ENCODE measurements around the gene MAGOH. TPM values are rescaled to one million over a fixed set of nuclear protein-coding genes. Genes with fewer than 3 reads are reported as not detected.

Gene MAGOH
- total RNA-seq, 1 donor from 2014 or later: 35.7 TPM

DNA sequence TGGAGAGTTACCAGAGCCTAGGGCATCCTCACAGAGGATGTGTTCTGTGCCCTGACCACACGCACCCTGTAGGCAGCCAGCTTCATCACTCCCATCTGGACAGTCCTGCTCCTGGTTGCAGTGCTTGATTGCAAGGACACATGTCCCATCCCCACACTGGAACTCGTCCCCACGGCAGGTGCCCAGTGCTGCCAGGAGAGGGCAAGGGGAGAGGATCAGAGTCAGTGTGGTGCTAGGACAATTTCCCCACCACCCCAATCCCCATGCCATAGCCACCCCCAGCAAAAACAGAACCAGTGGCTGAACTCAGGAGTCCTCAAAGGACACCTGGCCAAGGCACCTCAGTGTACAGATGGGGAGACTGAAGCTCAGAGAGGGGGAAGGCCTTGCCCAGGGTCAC is 37.2 kb upstream of the MAGOH start:
- Mint-ChIP-seq H3K36me3 (ENCODE audit: low read depth, unreplicated experiment) (peaks cover 25% of the 10 kb centered on the region), H3K27me3 (ENCODE audit: low read depth, unreplicated experiment) (no peaks in the 10 kb centered on the region), H3K4me3 (ENCODE audit: unreplicated experiment) (no peak overlapping the region), H3K9me3 (ENCODE audit: unreplicated experiment) (peaks cover 6% of the 10 kb centered on the region), H3K27ac (ENCODE audit: unreplicated experiment) (no peak overlapping the region), H3K4me1 (ENCODE audit: low read depth, unreplicated experiment) (peaks cover 6% of the 10 kb centered on the region)
- Histone ChIP-seq H3K4me2 (ENCODE audit: low read length) (no peak overlapping the region), H3K36me3 (ENCODE audit: insufficient read depth, low read length) (no peaks in the 10 kb centered on the region), H3K9ac (ENCODE audit: low read length) (no peak overlapping the region), H3K27ac (ENCODE audit: low read depth, low read length) (no peak overlapping the region), H3K27me3 (ENCODE audit: insufficient read depth, low read length) (no peaks in the 10 kb centered on the region), H3K79me2 (ENCODE audit: insufficient read depth, low read length) (no peaks in the 10 kb centered on the region), H4K20me1 (ENCODE audit: insufficient read depth, low read length) (peaks cover 3% of the 10 kb centered on the region), H2AFZ (ENCODE audit: low read depth, low read length) (no peak overlapping the region), H3K9me3 (ENCODE audit: insufficient read depth, low read depth, low read length) (no peaks in the 10 kb centered on the region), H3K4me1 (ENCODE audit: insufficient read depth, low read length) (peaks cover 3% of the 10 kb centered on the region), H3K4me3 (ENCODE audit: insufficient read depth, low read depth, low read length) (no peak overlapping the region)
- DNase-seq (ENCODE audit: low read depth) (no peak), FAIRE-seq (no peak)
- TF ChIP-seq, protein P1, sequence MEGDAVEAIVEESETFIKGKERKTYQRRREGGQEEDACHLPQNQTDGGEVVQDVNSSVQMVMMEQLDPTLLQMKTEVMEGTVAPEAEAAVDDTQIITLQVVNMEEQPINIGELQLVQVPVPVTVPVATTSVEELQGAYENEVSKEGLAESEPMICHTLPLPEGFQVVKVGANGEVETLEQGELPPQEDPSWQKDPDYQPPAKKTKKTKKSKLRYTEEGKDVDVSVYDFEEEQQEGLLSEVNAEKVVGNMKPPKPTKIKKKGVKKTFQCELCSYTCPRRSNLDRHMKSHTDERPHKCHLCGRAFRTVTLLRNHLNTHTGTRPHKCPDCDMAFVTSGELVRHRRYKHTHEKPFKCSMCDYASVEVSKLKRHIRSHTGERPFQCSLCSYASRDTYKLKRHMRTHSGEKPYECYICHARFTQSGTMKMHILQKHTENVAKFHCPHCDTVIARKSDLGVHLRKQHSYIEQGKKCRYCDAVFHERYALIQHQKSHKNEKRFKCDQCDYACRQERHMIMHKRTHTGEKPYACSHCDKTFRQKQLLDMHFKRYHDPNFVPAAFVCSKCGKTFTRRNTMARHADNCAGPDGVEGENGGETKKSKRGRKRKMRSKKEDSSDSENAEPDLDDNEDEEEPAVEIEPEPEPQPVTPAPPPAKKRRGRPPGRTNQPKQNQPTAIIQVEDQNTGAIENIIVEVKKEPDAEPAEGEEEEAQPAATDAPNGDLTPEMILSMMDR (IDR thresholded peaks at IDR 0.05; ENCODE audit: insufficient read depth, low read depth, low read length): no peak
- TF ChIP-seq EZH2 (IDR thresholded peaks at IDR 0.05; ENCODE audit: insufficient read depth, low read length): no peak

DNA sequence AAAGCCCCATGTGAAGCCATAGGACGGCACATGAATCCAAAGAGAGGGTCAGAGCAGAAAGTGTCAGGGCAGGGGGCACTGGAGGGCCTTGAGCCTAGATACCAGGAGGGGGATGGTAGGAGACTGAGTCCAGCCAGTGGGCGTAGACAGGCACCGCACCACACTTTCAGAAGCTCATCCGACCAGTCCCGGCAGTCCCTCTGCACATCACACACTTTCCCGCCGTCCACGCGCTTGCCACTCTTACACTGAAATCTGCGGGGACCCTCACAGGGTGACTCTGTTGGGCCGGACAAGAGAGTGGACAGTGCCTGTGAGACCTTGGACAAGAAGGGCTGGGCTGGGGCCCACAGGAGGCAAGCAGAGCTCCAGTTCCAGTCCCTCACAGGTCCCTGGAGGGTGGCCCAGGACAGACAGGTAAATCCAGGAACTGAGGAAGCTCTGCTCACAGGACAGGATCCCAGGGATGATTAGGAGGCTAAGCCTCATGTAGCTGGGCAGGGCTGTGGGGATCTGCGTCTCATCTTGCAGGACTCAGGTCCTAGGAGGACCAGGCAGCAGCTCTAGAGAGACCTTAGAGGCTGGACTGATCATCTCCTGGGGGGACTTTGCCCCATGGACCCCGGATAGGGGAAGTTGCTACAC is 36.3 kb upstream of the MAGOH start:
- Mint-ChIP-seq H3K4me1 (ENCODE audit: low read depth, unreplicated experiment) (peaks cover 6% of the 10 kb centered on the region), H3K4me3 (ENCODE audit: unreplicated experiment) (no peak overlapping the region), H3K9me3 (ENCODE audit: unreplicated experiment) (peaks cover 6% of the 10 kb centered on the region), H3K27ac (ENCODE audit: unreplicated experiment) (no peak overlapping the region), H3K27me3 (ENCODE audit: low read depth, unreplicated experiment) (no peaks in the 10 kb centered on the region), H3K36me3 (ENCODE audit: low read depth, unreplicated experiment) (peaks cover 28% of the 10 kb centered on the region)
- DNase-seq (ENCODE audit: low read depth): no peak
- H3K79me2 ChIP-seq (ENCODE audit: insufficient read depth, low read length): no peaks in the 10 kb centered on the region
- no peak overlapping the region for H3K4me3 ChIP-seq (ENCODE audit: insufficient read depth, low read depth, low read length)
- no peak for TF ChIP-seq EZH2 (IDR thresholded peaks at IDR 0.05; ENCODE audit: insufficient read depth, low read length)
- TF ChIP-seq, protein P1 (IDR thresholded peaks at IDR 0.05; ENCODE audit: insufficient read depth, low read depth, low read length): no peak
- H3K4me1 ChIP-seq (ENCODE audit: insufficient read depth, low read length): peaks cover 3% of the 10 kb centered on the region
- FAIRE-seq: no peak
- H3K4me2 ChIP-seq (ENCODE audit: low read length): no peak overlapping the region
- no peak overlapping the region for H2AFZ ChIP-seq (ENCODE audit: low read depth, low read length)
- H3K9ac ChIP-seq (ENCODE audit: low read length): no peak overlapping the region
- H3K9me3 ChIP-seq (ENCODE audit: insufficient read depth, low read depth, low read length): no peaks in the 10 kb centered on the region
- no peaks in the 10 kb centered on the region for H3K27me3 ChIP-seq (ENCODE audit: insufficient read depth, low read length)
- no peak overlapping the region for H3K27ac ChIP-seq (ENCODE audit: low read depth, low read length)
- no peaks in the 10 kb centered on the region for H3K36me3 ChIP-seq (ENCODE audit: insufficient read depth, low read length)
- H4K20me1 ChIP-seq (ENCODE audit: insufficient read depth, low read length): peaks cover 3% of the 10 kb centered on the region

DNA sequence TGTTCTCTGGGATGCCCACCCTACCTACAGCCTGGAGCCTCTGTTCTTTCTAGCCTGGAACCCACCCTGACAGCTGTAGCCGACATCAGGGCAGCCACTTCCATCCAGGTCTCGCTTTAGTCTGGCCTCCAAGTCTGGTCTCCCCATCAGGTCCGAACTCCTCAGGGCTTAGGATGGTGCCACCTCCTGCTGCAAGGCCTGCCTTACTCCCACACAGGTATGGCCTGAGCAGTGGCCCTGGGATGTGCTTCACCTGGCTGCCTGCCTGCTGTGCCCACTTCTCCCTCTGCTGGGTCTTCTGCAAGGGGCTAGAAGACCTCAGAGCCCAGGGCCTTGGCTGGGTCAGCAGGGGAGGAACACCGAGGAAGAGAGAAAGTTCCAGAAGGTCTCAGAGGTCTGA is 35.7 kb upstream of the MAGOH start:
- Histone ChIP-seq H3K4me3 (ENCODE audit: insufficient read depth, low read depth, low read length) (no peak overlapping the region), H3K9ac (ENCODE audit: low read length) (no peak overlapping the region), H3K36me3 (ENCODE audit: insufficient read depth, low read length) (no peaks in the 10 kb centered on the region), H3K79me2 (ENCODE audit: insufficient read depth, low read length) (no peaks in the 10 kb centered on the region), H3K4me1 (ENCODE audit: insufficient read depth, low read length) (peaks cover 3% of the 10 kb centered on the region), H3K27me3 (ENCODE audit: insufficient read depth, low read length) (no peaks in the 10 kb centered on the region), H3K4me2 (ENCODE audit: low read length) (no peak overlapping the region), H3K27ac (ENCODE audit: low read depth, low read length) (no peak overlapping the region), H4K20me1 (ENCODE audit: insufficient read depth, low read length) (peaks cover 3% of the 10 kb centered on the region), H2AFZ (ENCODE audit: low read depth, low read length) (no peak overlapping the region), H3K9me3 (ENCODE audit: insufficient read depth, low read depth, low read length) (no peaks in the 10 kb centered on the region)
- Mint-ChIP-seq H3K36me3 (ENCODE audit: low read depth, unreplicated experiment) (peaks cover 28% of the 10 kb centered on the region), H3K27me3 (ENCODE audit: low read depth, unreplicated experiment) (no peaks in the 10 kb centered on the region), H3K9me3 (ENCODE audit: unreplicated experiment) (peaks cover 6% of the 10 kb centered on the region), H3K4me1 (ENCODE audit: low read depth, unreplicated experiment) (peaks cover 6% of the 10 kb centered on the region), H3K4me3 (ENCODE audit: unreplicated experiment) (no peak overlapping the region), H3K27ac (ENCODE audit: unreplicated experiment) (no peak overlapping the region)
- FAIRE-seq (no peak), DNase-seq (ENCODE audit: low read depth) (no peak)
- TF ChIP-seq, protein P1 (IDR thresholded peaks at IDR 0.05; ENCODE audit: insufficient read depth, low read depth, low read length): no peak
- TF ChIP-seq EZH2 (IDR thresholded peaks at IDR 0.05; ENCODE audit: insufficient read depth, low read length): no peak

Data from astrocyte (in vitro differentiated cells and primary cell).